IgD-negative memory B cell (primary cell): ENCODE results near the gene OR2V2. TPM values are rescaled to one million over a fixed set of nuclear protein-coding genes. Genes with fewer than 3 reads are reported as not detected.
"Not testable (repeated sequence)": the region's sequence is repeated elsewhere in the genome, so short reads cannot be mapped to it uniquely, and the experiment has no call there.

Source experiments
- H3K27ac Mint-ChIP-seq, 3 donors: one replicate each; pipeline ENCODE4 v1.8.0; 2020 to 2022; ENCODE audit warnings: mild to moderate bottlenecking in 3 of 3, mixed read lengths in 3 of 3, moderate library complexity in 1 of 3
- H3K27me3 Mint-ChIP-seq: one replicate; pipeline ENCODE4 v1.8.0; 2021; ENCODE audit warnings: mixed read lengths
- H3K36me3 Mint-ChIP-seq: one replicate; pipeline ENCODE4 v1.8.0; 2020; ENCODE audit warnings: mild to moderate bottlenecking, mixed read lengths
- H3K4me1 Mint-ChIP-seq, 3 donors: one replicate each; pipeline ENCODE4 v1.8.0; 2020 to 2022; ENCODE audit warnings: mixed read lengths in 3 of 3, mild to moderate bottlenecking in 1 of 3
- H3K4me3 Mint-ChIP-seq, 4 donors: one replicate each; pipeline ENCODE4 v1.8.0; 2020 to 2022; ENCODE audit warnings: mild to moderate bottlenecking in 4 of 4, mixed read lengths in 4 of 4, moderate library complexity in 3 of 4
- H3K9me3 Mint-ChIP-seq, 3 donors: one replicate each; pipeline ENCODE4 v1.8.0; 2020 to 2021; ENCODE audit warnings: mixed read lengths in 3 of 3, mild to moderate bottlenecking in 1 of 3
- polyA plus RNA-seq: library from polyadenylated mRNA; unstranded; fragments of 300-500 nt; fragmentation: Illumina TruSeq; gene quantifications from one replicate; pipeline ENCODE4 v1.2.3, GENCODE V29; 2021

The OR2V2 gene
- polyA plus RNA-seq, 1 donor from 2014 or later: not detected

DNA sequence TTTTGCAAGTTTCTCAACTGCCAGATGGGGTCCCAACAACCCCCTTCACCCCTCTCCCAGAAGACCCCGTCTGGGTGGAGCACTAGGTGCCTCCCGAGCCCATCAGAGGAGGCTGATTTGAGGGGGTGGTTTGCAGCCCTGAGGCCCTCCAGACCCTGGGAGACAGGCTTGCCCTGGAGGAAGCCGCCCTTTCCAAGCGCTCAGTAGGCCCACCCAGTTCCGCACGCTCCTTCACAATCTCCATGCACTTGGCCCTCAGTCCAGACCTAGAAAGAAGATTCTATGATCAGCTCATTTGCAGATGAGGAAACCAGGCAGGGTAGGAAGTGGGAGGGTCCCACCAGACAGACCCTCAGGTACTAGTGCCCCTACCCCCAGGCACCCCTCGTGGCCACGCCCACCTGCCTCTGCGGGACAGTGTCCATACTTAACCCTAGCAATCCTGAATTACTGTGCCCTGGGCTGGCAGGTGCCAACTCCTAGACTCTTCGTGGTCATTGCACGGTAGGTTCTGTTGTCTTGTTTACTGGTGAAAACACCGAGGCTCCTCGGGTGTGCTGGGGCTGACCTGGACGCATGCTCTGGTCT, 38.7 kb upstream of the OR2V2 start:
- Mint-ChIP-seq H3K36me3 (peaks cover 1% of the 10 kb centered on the region), H3K27ac (no peak overlapping the region), H3K27me3 (peaks cover 44% of the 10 kb centered on the region), H3K4me1 (peaks cover 9 to 13% (median 13%) of the 10 kb centered on the region in 3 donors), H3K4me3 (peak overlapping the region in 1 of 4 donors; percentile 17), H3K9me3 (peaks cover 0 to 4% (median 0%) of the 10 kb centered on the region in 3 donors)

DNA sequence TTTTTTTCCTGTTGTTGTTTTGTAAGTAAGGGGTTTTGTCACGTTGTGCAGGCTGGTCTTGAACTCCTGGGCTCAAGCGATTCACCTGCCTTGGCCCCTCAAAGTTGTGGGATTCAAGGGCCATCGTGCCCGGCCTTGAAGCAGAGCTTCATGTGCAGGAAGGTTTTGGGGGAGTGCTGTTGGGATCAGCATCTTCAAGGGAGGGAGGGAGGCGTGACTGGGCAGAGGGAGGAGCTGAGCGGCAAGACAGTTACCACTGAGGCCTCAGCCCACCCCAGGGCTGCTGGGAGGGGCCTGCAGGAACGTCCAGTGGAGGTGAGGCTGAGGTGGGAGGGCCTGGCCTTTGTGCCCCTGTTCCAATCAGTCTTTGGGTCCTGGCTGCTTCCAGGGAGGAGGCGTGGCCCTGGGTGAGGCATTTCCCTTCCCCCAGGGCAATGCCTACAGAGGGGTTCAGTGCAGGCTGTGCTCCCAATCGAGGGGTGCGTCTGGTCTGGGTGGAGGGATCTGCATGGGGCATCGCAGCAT, 37.8 kb upstream of the OR2V2 start:
- peaks cover 46% of the 10 kb centered on the region for H3K27me3 Mint-ChIP-seq
- H3K9me3 Mint-ChIP-seq: peaks cover 0 to 9% (median 3%) of the 10 kb centered on the region in 3 donors
- peaks cover 1% of the 10 kb centered on the region for H3K36me3 Mint-ChIP-seq
- no peak overlapping the region for H3K27ac Mint-ChIP-seq
- H3K4me3 Mint-ChIP-seq: no peak overlapping the region
- peaks cover 6 to 8% (median 7%) of the 10 kb centered on the region in 3 donors for H3K4me1 Mint-ChIP-seq

DNA sequence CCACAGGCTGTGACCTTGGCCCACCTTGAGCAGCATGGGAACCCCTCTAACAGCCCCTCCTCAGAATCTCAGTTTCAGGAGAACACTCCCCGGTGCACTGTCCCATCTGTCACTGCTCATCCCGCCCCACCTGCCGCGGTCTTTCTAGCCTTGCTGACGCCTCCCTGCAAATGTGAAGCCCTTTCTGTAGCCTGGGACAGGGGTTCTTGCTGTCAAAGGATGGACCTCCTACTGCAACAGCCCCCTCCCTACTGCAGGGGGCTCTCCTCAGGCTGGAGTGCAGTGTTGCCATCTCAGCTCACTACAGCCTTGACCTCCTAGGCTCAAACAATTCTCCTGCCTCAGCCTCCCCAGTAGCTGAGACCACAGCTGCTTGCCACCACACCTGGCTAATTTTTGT, 36.4 kb upstream of the OR2V2 start:
- no peak overlapping the region for H3K27ac Mint-ChIP-seq
- no peak overlapping the region for H3K4me3 Mint-ChIP-seq
- peaks cover 1% of the 10 kb centered on the region for H3K36me3 Mint-ChIP-seq
- peaks cover 0 to 3% (median under 1%) of the 10 kb centered on the region in 3 donors for H3K4me1 Mint-ChIP-seq
- H3K9me3 Mint-ChIP-seq: peaks cover 0 to 9% (median 3%) of the 10 kb centered on the region in 3 donors
- H3K27me3 Mint-ChIP-seq: peaks cover 43% of the 10 kb centered on the region

DNA sequence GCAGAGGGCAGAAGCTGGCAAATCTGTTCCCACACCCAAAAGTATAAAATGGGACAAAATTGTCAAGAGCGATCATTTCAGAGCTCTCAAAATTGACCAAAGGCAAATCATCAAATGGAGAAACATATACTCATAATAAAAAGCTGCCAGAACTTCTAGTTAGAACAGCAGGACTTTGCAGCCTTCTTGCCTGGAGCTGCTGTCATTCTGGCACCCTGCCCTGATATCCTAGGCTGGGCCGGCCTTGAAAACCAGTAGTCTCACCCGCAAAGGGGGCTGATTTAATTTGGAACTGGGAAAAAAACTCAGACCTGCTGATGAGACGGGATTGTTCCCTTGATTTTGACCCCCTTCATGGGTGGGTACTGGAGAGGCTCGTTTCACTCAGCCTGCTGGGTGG, 34.9 kb upstream of the OR2V2 start:
- Mint-ChIP-seq H3K27me3 (peaks cover 47% of the 10 kb centered on the region), H3K4me3 (no peak overlapping the region), H3K36me3 (peaks cover 1% of the 10 kb centered on the region), H3K27ac (peak overlapping the region in 1 of 3 donors; percentile 3), H3K9me3 (peaks cover 0 to 9% (median 6%) of the 10 kb centered on the region in 3 donors), H3K4me1 (peaks cover 0 to 3% (median 0%) of the 10 kb centered on the region in 3 donors)

DNA sequence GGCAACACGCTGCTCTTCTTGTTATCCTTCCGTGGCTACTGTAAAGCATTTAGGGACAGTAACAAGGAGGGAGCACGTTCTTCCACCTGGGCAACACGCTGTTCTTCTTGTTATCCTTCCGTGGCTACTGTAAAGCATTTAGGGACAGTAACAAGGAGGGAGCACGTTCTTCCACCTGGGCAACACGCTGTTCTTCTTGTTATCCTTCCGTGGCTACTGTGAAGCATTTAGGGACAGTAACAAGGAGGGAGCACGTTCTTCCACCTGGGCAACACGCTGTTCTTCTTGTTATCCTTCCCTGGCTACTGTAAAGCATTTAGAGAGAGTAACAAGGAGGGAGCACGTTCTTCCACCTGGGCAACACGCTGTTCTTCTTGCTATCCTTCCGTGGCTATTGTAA, 33.8 kb upstream of the OR2V2 start:
- peaks cover 42% of the 10 kb centered on the region for H3K27me3 Mint-ChIP-seq
- not testable (repeated sequence) for H3K4me1 Mint-ChIP-seq, H3K36me3 Mint-ChIP-seq, H3K4me3 Mint-ChIP-seq, H3K27ac Mint-ChIP-seq, H3K9me3 Mint-ChIP-seq

DNA sequence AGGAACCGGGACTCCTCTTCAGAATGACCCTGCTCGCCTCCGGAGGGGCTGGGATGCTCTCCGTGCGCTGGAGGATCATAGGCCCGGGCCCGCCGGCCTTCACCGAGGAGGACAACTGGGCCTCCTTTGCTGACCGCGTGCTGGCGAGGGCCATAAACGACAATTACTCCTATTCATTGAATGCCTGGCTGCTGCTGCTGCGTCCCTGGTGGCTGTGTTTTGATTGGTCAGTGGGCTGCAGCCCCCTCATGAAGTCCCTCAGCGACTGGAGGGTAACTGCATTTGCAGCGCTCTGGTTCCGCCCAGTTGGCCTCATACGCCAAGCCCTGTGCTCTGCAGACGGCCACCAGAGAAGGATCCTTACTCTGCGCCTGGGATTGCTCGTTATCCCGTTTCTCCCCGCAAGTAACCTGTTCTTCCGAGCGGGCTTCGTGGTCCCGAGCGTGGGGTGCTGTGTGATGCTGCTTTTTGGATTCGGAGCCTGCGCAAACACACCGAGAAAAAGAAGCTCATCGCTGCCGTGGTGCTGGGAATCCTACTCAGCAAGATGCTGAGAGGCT, 33.0 kb upstream of the OR2V2 start:
- Mint-ChIP-seq H3K4me3 (peak overlapping the region in 1 of 4 donors; percentile 51), H3K27me3 (peaks cover 45% of the 10 kb centered on the region), H3K36me3 (peaks cover 1% of the 10 kb centered on the region), H3K27ac (peak overlapping the region in 2 of 3 donors; percentile 46 to 76), H3K9me3 (peaks cover 0 to 9% (median 6%) of the 10 kb centered on the region in 3 donors), H3K4me1 (peaks cover 0 to 3% (median 0%) of the 10 kb centered on the region in 3 donors)

DNA sequence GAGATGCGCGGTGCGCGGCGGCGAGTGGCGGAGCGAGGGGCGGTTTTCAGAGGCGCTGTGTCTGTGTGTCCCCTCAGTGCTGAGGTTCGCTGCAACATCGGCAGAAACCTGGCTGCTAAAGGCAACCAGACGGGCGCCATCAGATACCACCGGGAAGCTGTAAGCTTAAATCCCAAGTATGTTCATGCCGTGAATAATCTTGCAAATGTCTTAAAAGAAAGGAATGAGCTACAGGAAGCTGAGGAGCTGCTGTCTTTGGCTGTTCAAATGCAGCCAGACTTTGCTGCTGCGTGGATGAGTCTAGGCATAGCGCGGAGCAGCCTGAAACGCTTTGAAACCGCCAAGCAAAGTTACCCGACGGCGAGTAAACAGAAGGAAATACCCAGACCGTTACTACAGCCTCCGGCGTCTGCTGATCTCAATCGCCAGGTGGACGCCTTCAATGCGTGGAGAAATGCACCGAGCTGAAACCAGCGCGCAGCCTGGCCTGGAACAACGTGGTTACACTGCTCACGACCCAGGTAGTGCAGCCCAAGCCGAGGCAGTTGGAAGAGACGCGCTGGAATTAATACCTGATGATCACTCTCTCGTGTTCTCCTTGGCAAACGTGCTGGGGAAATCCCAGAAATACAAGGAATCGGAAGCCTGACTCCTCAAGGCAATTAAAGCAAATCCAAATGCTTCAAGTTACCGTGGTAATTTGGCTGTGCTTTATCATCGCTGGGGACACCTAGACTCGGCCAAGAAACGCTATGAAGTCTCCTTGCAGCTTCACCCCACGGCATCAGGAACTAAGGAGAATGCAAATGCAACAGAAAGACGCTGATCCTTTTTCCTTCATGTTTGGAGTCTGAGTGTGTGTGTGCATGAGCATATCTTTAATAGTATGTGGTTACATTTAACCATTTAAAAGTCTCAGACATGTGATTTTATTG, 32.3 kb upstream of the OR2V2 start:
- Mint-ChIP-seq H3K36me3 (no peaks in the 10 kb centered on the region), H3K4me1 (peaks cover 0 to 3% (median 0%) of the 10 kb centered on the region in 3 donors), H3K27ac (peak overlapping the region in 2 of 3 donors; percentile 76), H3K4me3 (peak overlapping the region in 2 of 4 donors; percentile 47 to 51), H3K27me3 (peaks cover 46% of the 10 kb centered on the region), H3K9me3 (peaks cover 0 to 9% (median 6%) of the 10 kb centered on the region in 3 donors)

DNA sequence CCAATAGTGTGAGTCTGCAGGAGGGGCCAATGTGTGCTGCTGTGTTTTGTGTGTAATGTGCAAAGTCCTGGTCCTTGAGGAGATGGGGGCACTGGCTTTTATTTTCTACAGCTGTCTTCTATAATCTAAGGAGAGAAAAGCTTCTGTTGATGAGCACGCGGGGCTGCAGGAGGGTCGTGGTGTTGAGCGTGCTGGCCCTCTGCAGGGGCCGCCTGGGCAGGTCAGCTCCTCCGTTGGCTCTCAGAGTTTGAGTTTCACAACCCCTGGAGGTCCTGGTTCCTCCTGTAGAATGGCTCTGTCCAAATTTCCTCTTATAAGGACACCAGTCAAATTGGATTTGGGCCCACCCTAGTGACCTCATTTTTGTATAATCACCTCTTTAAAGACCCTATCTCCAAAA, 29.0 kb upstream of the OR2V2 start:
- Mint-ChIP-seq H3K4me1 (peaks cover 0 to 3% (median 0%) of the 10 kb centered on the region in 3 donors), H3K9me3 (peaks cover 0 to 6% (median 5%) of the 10 kb centered on the region in 3 donors), H3K4me3 (no peak overlapping the region), H3K27ac (peak overlapping the region in 1 of 3 donors; percentile 4), H3K27me3 (peaks cover 65% of the 10 kb centered on the region), H3K36me3 (no peaks in the 10 kb centered on the region)

DNA sequence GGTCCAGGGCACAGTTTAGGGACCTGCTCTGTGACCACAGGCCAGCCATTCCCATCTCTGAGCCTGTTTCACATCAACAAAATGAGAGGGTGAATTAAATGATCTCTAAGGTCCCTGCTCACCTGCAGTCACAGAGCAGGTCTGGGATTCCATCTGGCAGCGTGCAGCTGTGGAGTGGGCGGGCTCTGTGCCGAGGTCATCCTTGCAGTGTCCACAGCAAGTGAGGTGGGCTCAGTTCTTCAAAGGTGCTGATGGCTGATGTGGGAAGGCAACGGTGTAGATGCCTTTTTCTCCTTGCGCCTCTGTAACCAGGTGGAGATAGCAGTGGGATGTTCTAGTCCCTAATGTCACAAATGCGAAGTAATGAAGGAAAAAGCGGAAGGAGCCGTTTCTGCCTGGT, 28.3 kb upstream of the OR2V2 start:
- H3K4me3 Mint-ChIP-seq: no peak overlapping the region
- H3K4me1 Mint-ChIP-seq: peaks cover 0 to 3% (median 0%) of the 10 kb centered on the region in 3 donors
- peaks cover 0 to 3% (median 2%) of the 10 kb centered on the region in 3 donors for H3K9me3 Mint-ChIP-seq
- H3K27me3 Mint-ChIP-seq: peaks cover 63% of the 10 kb centered on the region
- H3K36me3 Mint-ChIP-seq: no peaks in the 10 kb centered on the region
- H3K27ac Mint-ChIP-seq: no peak overlapping the region

DNA sequence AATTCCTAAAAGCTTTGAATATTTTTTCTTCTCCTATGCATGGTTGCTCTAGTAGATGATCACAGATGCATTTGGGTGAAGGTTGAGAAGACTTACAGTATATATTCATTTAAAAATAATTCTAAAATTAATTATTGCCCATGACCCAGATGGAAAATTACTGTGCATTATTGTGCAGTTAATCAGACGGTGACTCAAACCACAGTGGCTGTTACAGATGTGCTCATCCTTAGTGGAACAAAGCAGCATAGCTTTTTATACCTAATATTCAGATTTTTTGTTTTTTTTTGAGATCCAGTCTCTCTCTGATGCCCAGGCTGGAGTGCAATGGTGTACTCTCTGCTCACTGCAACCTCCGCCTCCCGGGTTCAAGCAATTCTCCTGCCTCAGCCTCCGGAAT, 27.1 kb upstream of the OR2V2 start:
- H3K4me3 Mint-ChIP-seq: no peak overlapping the region
- no peak overlapping the region for H3K27ac Mint-ChIP-seq
- H3K9me3 Mint-ChIP-seq: peaks cover 0 to 3% (median 0%) of the 10 kb centered on the region in 3 donors
- H3K36me3 Mint-ChIP-seq: no peaks in the 10 kb centered on the region
- peaks cover 0 to 2% (median 0%) of the 10 kb centered on the region in 3 donors for H3K4me1 Mint-ChIP-seq
- peaks cover 53% of the 10 kb centered on the region for H3K27me3 Mint-ChIP-seq

DNA sequence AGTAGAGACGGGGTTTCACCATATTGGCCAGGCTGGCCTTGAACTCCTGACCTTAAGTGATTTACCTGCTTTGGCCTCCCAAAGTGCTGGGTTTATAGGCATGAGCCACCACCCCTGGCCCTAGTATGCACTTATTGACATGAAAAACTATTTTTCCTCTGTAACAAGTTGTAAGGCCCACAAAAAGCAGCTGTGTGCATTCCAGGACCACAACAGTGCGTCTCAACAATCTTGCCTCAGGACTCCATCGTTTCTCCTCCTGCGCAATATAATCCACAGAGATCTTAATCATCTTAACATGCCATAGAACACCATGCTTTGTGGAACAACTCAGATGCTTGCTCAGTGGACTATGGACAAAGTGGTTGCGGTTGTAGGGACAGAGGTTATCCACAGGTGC, 26.6 kb upstream of the OR2V2 start:
- Mint-ChIP-seq H3K27ac (no peak overlapping the region), H3K4me3 (no peak overlapping the region), H3K36me3 (no peaks in the 10 kb centered on the region), H3K9me3 (peaks cover 0 to 3% (median 0%) of the 10 kb centered on the region in 3 donors), H3K27me3 (peaks cover 49% of the 10 kb centered on the region), H3K4me1 (peaks cover 0 to 2% (median 0%) of the 10 kb centered on the region in 3 donors)

DNA sequence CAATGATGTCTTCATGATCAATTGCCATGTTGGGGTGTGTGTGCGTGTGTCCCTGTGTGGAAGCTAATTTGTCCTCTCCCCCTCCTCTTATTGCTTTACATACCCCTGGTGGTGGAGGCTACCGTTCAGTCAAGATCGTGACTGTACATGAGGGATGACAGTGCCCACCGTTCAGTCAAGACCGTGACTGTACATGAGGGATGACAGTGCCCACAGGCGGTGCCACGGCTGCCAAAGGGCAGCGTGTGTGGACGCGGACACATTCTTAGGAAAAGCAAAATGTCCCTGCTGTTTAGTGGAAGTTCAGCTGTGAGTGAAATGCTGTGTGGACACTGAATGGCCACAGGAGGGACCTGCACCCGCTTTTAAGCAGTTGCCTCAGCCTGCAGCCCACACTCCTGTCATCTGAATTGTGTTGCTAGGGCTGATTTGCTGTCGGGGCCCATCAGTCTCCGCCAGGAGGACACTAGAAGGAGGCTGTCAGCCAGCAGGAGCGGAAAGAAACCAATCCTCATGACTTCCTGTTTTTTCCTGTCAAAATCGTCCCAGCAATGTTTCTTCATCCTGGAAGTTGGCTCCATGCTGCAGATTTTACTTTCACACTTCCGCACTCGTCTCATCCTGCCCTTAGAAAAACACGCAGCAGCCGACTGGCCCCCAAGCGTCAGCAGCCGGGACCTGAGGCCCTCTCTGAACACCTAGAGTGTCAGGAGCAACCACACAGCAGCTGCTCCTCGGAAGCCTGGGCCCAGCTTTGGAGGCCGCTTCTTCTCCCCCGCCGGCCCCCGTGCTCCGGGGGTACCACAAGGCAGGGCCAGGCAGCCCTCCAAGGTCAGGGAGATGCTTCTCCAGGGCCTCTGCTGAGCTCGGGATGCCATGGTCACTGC, 25.5 kb upstream of the OR2V2 start:
- Mint-ChIP-seq H3K36me3 (no peaks in the 10 kb centered on the region), H3K27ac (no peak overlapping the region), H3K27me3 (peaks cover 47% of the 10 kb centered on the region), H3K4me1 (peaks cover 0 to 4% (median 0%) of the 10 kb centered on the region in 3 donors), H3K9me3 (peaks cover 0 to 3% (median 1%) of the 10 kb centered on the region in 3 donors), H3K4me3 (no peak overlapping the region)

DNA sequence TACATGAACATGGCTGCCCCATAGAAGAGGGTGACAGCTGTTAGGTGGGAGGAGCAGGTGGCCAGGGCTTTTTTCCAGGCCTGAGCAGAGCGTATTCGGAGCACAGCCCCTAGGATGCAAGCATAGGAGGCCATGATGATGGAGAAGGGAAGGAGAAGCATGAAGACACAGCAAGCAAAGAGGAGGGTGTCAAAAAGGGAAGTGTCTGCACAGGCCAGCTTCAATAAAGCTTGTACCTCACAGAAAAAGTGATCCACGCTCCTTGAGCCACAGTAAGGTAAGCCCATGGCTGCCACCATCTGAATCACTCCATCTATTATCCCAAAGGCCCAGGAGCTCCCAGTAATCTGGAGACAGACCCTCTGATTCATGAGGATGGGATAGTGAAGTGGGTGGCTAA, 22.9 kb upstream of the OR2V2 start:
- no peaks in the 10 kb centered on the region for H3K36me3 Mint-ChIP-seq
- H3K4me1 Mint-ChIP-seq: peaks cover 0 to 6% (median 4%) of the 10 kb centered on the region in 3 donors
- peaks cover 0 to 1% (median 0%) of the 10 kb centered on the region in 3 donors for H3K9me3 Mint-ChIP-seq
- peaks cover 50% of the 10 kb centered on the region for H3K27me3 Mint-ChIP-seq
- peak overlapping the region in 1 of 3 donors; percentile 21 for H3K27ac Mint-ChIP-seq
- H3K4me3 Mint-ChIP-seq: no peak overlapping the region

DNA sequence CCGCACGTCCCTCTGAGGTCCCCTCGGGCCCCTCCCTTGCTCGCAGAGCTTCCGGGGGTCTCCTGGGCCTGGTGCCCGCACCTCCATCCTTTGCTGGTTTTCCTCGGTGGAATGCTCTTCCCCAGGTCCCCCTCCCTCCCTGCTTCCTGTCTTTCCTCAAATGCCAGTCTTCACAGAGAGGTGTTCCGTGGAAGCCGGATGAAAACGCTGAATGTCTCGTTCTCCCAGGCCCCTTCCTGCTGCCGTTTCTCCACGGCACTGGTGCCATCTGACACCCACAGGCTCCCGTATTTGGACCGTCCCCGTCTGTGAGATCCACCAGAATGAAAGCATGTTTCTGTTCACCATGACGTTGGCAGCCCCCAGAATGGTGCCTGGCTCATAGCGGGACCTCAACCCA, 20.5 kb upstream of the OR2V2 start:
- no peak overlapping the region for H3K27ac Mint-ChIP-seq
- no peak overlapping the region for H3K4me3 Mint-ChIP-seq
- H3K9me3 Mint-ChIP-seq: peaks cover 0 to 1% (median 0%) of the 10 kb centered on the region in 3 donors
- peaks cover 0 to 6% (median 5%) of the 10 kb centered on the region in 3 donors for H3K4me1 Mint-ChIP-seq
- H3K27me3 Mint-ChIP-seq: peaks cover 46% of the 10 kb centered on the region
- no peaks in the 10 kb centered on the region for H3K36me3 Mint-ChIP-seq
